Activated CD4-positive, alpha-beta T cell treated with anti-CD3 and anti-CD28 coated beads, Interleukin-2, Interleukin-6, amounts not matched to agents 100 ng/mL and 50 ng/mL, durations not matched to agents 16 hours and 8 hours (primary cell): Measurements from ENCODE around the gene ZNF585A.
A peak's percentile ranks its signal among the peaks of the same experiment; 100 is the strongest.
"Not testable (repeated sequence)": the region's sequence is repeated elsewhere in the genome, so short reads cannot be mapped to it uniquely, and the experiment has no call there.

ENCODE experiments used
- DNase-seq: peaks from one replicate; pipeline ENCODE4 v3.0.0-alpha.2; 2020

ZNF585A gene

DNA sequence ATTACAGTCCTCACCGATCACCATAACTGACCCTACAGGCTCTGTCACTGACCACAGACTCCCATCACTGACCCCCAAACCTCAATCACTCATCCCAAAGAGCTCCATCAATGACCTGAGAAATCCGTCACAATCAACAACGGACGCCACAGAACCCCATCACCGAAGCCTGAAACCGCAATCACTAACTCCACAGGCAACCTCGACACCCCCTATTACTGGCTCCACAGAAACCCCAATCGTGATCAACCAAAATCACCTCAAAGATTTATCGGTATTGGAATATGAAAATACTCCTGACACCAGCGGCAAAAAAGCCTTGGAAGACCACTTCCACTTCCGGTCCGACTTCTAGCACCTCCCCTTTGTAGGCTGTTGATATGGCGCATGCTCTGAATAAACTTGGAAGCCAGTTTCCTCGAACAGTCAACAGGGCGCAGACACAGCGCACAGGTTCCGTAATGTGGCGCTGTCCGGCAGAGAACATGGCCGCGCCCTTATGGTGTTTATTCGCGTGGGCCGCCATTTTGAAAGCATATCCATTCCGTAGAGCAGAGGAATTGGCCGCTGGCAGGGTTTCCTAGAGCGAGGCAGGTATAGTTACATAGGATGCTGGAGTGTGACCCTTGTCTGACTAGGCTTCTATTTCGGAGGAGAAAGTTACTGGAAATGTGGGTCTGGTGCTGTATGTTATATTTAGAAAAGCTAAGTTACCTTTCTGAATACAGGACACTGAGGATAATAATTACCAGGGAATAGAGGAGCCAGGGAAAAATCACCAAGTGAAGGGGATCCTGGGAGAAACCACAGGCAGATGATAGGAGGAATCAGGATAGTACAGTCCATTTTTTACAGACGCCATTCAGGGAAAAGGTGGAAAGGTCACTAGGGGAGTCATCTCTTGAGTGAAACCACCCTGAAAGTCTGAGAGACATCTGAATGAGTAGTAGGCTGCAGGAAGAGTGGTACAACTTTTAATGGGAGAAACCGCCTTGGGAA, at the start of gene ZNF585A:
Gene ZNF585A, minus strand, starts transcription at position 328 of the 999 bp plus-strand sequence. CDS start 2,785 bp downstream, outside the sequence.
- peak; percentile 91 for DNase-seq

GRCh38 chr19:37221136-37221535, 48.6 kb upstream of the ZNF585A start:
- no peak for DNase-seq

DNA sequence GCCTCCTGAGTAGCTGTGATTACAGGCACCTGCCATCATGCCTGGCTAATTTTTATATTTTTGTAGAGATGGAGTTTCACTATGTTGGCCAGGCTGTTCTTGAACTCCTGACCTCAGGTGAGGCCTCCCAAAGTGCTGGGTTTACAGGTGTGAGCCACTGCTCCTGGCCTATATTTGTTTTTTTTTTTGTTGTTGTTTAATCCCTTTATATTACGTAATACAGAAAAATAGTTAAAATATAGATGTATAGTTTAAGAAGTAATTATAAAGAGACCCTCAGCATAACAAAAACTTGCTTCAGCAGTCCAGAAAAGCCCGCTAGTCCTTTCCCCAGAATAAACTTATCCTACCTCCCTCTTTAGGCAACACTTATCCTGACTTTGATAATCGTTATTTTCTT, 47.9 kb upstream of the ZNF585A start:
- DNase-seq = no peak

DNA sequence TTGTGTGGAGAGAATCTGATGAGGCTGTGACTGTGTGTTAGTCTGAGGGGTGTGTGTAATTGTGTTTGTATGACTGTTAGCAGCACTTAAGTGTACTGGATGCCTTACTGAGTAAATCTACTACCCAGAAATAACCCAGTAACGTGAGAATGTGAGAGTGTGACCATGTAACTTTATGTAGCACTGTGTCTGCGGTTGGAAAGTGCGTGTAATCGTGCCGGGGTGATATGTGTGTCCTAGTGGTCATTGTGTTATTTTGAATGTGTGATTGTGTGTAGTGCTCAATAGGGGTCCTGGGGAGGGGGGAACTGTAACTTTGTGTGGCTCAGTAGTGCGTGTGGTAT, 46.1 kb upstream of the ZNF585A start:
- DNase-seq = no peak

GRCh38 chr19:37217775-37218591, 45.5 kb upstream of the ZNF585A start, which contains the start of gene ZNF383:
Gene ZNF383 (plus strand): TSS chr19:37218214. CDS start chr19:37230454, 12,240 bp downstream.
- DNase-seq = peak; percentile 91

- no peak for DNase-seq
These were observed 44.9 kb upstream of the ZNF585A start for GRCh38 chr19:37217480-37217774.

DNA sequence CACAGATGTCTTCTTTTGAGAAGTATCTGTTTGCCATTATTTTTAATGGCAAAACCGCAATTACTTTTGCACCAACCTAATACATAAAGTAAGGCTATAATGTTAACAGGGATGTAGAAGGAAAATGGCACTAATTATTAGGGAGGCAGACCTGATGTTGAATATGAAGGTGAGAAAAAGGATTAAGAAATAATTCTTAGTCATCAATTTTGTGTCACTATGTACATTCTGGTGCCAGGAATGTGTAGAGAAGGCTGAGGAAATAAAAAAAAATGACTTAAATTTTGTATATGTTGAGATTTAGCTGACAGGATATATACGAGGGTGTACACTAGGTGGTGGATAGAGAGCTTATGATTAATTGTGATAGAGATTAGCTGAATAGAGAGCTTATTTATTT, 25.3 kb upstream of the ZNF585A start:
- no peak for DNase-seq

- DNase-seq = not testable (repeated sequence)
These were observed 24.6 kb upstream of the ZNF585A start for GRCh38 chr19:37197115-37197514.

DNA sequence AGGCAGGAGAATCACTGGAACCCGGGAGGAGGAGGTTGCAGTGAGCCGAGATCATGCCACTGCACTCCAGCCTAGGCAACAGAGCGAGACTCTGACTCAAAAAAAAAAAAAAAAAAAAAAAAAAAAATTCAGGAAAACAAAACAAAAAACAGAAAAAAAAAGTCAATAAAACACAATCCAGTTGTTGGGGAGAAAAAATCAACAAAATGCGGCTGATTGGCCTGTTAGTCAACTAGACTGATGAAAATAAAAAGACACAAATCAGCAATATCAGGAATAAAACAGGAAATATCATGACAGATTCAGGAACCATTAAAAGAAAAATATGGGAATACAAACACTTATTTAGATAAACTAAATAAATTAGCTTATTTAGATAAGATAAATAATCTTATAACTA, 22.8 kb upstream of the ZNF585A start:
- DNase-seq = not testable (repeated sequence)

- not testable (repeated sequence) for DNase-seq
These were observed 13.6 kb upstream of the ZNF585A start for GRCh38 chr19:37186071-37186470.

DNA sequence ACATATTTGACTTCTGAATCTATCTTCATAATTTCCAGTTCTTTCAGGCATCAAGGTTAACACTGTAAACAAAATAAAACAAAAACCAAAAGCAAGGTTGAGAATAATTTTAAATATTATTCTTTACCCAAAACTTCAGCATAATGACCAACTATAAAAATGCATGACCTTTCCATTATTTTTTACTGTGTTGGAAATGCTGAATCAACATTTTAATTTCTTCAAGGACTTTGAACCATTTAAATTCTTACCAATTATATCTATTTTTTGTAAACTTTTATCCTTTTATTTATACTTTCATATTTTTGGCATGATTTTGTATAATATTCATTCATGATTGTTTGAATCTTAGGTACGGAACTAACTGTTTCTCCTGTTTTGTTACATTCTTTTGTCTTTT, 6.9 kb downstream of the ZNF585A start:
- DNase-seq = no peak

DNA sequence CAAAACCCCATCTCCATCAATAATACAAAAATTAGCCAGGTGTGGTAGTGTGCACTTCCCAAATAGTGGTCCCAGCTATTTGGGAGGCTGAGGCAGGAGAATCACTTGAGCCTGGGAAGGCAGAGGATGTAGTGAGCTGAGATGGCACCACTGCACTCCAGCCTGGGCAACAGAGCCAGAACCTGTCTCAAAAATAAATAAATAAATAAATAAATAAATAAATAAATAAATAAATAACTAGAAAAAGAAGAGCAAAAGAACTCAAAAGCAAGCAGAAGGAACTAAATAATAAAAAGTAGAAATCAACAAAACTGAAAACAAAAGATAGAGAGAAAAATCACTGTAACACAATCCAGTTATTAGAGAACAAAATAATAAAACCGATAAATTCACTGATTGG, 12.3 kb downstream of the ZNF585A start:
- no peak for DNase-seq

DNA sequence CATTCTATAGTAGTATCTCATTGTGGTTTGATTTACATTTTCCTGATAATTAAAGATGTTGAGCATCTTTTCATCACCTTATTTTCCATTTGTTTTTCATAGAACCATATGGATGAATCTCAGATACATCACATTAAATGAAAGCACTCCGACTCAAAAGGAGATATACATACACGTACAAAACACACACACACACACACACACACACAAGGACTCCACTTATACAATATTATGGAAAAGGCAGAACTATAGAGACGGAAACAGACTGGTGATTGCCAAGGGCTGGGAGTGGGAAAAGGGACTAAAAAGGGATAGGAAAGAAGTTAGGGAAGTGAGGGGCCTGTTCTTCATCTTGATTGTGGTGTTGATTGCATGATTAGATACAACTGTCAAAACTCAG, 24.3 kb downstream of the ZNF585A start:
- no peak for DNase-seq

- no peak for DNase-seq
These were observed 36.4 kb downstream of the ZNF585A start for GRCh38 chr19:37136111-37136510.

- DNase-seq = no peak
These were observed 43.7 kb downstream of the ZNF585A start for GRCh38 chr19:37128821-37129177.

- DNase-seq = no peak
These were observed 44.3 kb downstream of the ZNF585A start for GRCh38 chr19:37127999-37128820.

GRCh38 chr19:37122093-37122492, 50.4 kb downstream of the ZNF585A start:
- not testable (repeated sequence) for DNase-seq

- no peak for DNase-seq
These were observed 58.5 kb downstream of the ZNF585A start for GRCh38 chr19:37114001-37114400.

DNA sequence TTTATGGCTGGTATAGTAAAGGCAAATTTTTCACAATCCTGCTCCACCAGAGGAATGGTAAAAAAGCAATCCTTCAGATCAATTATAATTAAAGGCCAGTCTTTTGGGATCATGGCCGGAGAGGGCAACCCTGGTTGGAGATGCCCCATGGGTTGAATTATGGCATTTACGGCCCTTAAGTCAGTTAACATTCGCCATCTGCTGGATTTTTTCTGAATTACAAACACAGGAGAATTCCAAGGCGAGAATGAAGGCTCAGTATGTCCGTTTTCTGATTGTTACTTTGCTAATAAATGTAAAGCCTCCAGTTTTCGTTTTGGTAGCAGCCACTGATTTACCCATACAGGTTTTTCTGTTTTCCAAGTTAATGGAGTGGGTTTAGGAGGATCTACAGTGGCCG, 60.7 kb downstream of the ZNF585A start:
- DNase-seq = not testable (repeated sequence)

- not testable (repeated sequence) for DNase-seq
These were observed 68.4 kb downstream of the ZNF585A start for GRCh38 chr19:37104135-37104534.

GRCh38 chr19:37098570-37098969, 73.9 kb downstream of the ZNF585A start:
- DNase-seq = no peak

DNA sequence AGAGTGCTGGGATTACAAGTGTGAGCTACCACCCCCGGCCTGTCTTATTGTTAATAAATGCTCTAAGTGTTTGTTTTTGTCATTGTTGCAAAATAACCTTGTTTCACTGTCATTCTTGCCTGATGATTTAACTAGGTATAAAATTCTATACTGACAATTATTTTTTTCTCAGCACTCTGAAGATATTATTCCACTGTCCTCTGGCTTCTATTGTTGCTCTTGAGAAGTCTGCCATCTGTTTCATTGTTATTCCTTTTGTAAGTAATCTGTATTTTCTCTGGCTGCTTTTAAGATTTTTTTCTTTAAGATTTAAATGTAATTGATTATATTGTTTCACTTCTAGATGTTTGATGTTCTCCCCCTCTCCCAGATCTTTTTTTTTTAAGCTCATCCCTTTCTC, 76.6 kb downstream of the ZNF585A start:
- no peak for DNase-seq
